Stimulated activated CD8-positive, alpha-beta memory T cell treated with anti-CD3 and anti-CD28 coated beads, Interleukin-4, amount 100 ng/mL, for 48 hours (primary cell): ENCODE data around the gene CASQ1.
A peak's percentile ranks its signal among the peaks of the same experiment; 100 is the strongest.

ENCODE experiments used
- DNase-seq: peaks from one replicate; pipeline ENCODE4 v3.0.0-alpha.2; 2020

The CASQ1 gene

GRCh38 chr1:160168609-160169369, 21.6 kb upstream of the CASQ1 start:
- DNase-seq = no peak

- DNase-seq = peak; percentile 43
Measured at GRCh38 chr1:160169553-160170399, 20.6 kb upstream of the CASQ1 start.

- DNase-seq = no peak
Measured at GRCh38 chr1:160171354-160171753, 19.0 kb upstream of the CASQ1 start.

GRCh38 chr1:160171980-160172379, 18.4 kb upstream of the CASQ1 start:
- no peak for DNase-seq

- no peak for DNase-seq
Measured at GRCh38 chr1:160177231-160177630, 13.1 kb upstream of the CASQ1 start.

- no peak for DNase-seq
Measured at GRCh38 chr1:160177667-160178066, 12.7 kb upstream of the CASQ1 start.

- no peak for DNase-seq
Measured at GRCh38 chr1:160178731-160179130, 11.6 kb upstream of the CASQ1 start.

- no peak for DNase-seq
Measured at GRCh38 chr1:160179336-160179735, 11.0 kb upstream of the CASQ1 start.

- no peak for DNase-seq
Measured at GRCh38 chr1:160186246-160186645, 4.1 kb upstream of the CASQ1 start.

GRCh38 chr1:160186729-160187128, 3.6 kb upstream of the CASQ1 start:
- no peak for DNase-seq

- DNase-seq = no peak
Measured at GRCh38 chr1:160187407-160187806, 3.0 kb upstream of the CASQ1 start.

- DNase-seq = no peak
Measured at GRCh38 chr1:160188341-160188740, 2.0 kb upstream of the CASQ1 start.

GRCh38 chr1:160191756-160192155, 1.4 kb downstream of the CASQ1 start:
- no peak for DNase-seq

GRCh38 chr1:160192234-160192633, 1.9 kb downstream of the CASQ1 start:
- no peak for DNase-seq

- DNase-seq = peak; percentile 94
Measured at GRCh38 chr1:160193091-160193819, 2.9 kb downstream of the CASQ1 start.

GRCh38 chr1:160193832-160194736, 3.7 kb downstream of the CASQ1 start:
- DNase-seq = no peak

GRCh38 chr1:160194737-160195059, 4.3 kb downstream of the CASQ1 start:
- no peak for DNase-seq

GRCh38 chr1:160196143-160196542, 5.8 kb downstream of the CASQ1 start:
- DNase-seq = no peak

- no peak for DNase-seq
Measured at GRCh38 chr1:160197231-160197630, 6.9 kb downstream of the CASQ1 start.

- no peak for DNase-seq
Measured at GRCh38 chr1:160200786-160201185, 10.4 kb downstream of the CASQ1 start.

GRCh38 chr1:160204526-160205241, 14.3 kb downstream of the CASQ1 start:
- DNase-seq = peak; percentile 29
